NOMO-1 (cell line): ENCODE measurements around the gene TECPR1.
A peak's percentile ranks its signal among the peaks of the same experiment; 100 is the strongest.

Experiments
- DNase-seq, 2 experiments: peaks; one replicate each; lab custom pipeline; 2025; ENCODE audit not compliant: unreplicated experiment in 2 of 2; lab: John Stamatoyannopoulos, UW

Gene TECPR1

GRCh38 chr7:98285157-98286092 lies 33.4 kb upstream of the TECPR1 start:
- DNase-seq, result no peak

- peak; percentile 62 to 75 for DNase-seq
These were observed 32.5 kb upstream of the TECPR1 start for GRCh38 chr7:98284335-98285036.

- DNase-seq, result no peak
These were observed 31.8 kb upstream of the TECPR1 start for GRCh38 chr7:98283887-98284222.

GRCh38 chr7:98283127-98283886 lies 31.3 kb upstream of the TECPR1 start:
- peak; percentile 96 to 97 for DNase-seq

GRCh38 chr7:98282703-98283102 lies 30.7 kb upstream of the TECPR1 start:
- no peak for DNase-seq

GRCh38 chr7:98281757-98282606 lies 29.9 kb upstream of the TECPR1 start:
- DNase-seq, result no peak

- DNase-seq, result peak; percentile 88 to 92
These were observed 29.0 kb upstream of the TECPR1 start, which contains the start of gene BRI3 for GRCh38 chr7:98280791-98281756. BRI3 (plus strand) TSS chr7:98281686; CDS start chr7:98281796, 110 bp downstream.

- no peak for DNase-seq
These were observed 28.3 kb upstream of the TECPR1 start for GRCh38 chr7:98280296-98280695.

- DNase-seq, result no peak
These were observed 26.9 kb upstream of the TECPR1 start for GRCh38 chr7:98278936-98279335.

GRCh38 chr7:98278408-98278807 lies 26.4 kb upstream of the TECPR1 start:
- no peak for DNase-seq

GRCh38 chr7:98276241-98276761 lies 24.3 kb upstream of the TECPR1 start:
- peak; percentile 80 to 82 for DNase-seq

- DNase-seq, result no peak
These were observed 15.3 kb upstream of the TECPR1 start for GRCh38 chr7:98267303-98267702.

- DNase-seq, result peak in 1 of 2 experiments; percentile 24
These were observed 14.8 kb upstream of the TECPR1 start for GRCh38 chr7:98266840-98267239.

GRCh38 chr7:98265841-98266271 lies 13.8 kb upstream of the TECPR1 start:
- DNase-seq, result no peak

GRCh38 chr7:98257701-98258100 lies 5.7 kb upstream of the TECPR1 start:
- DNase-seq, result no peak

GRCh38 chr7:98256431-98256830 lies 4.4 kb upstream of the TECPR1 start:
- DNase-seq, result no peak

- DNase-seq, result no peak
These were observed 3.0 kb upstream of the TECPR1 start for GRCh38 chr7:98254951-98255610.

- no peak for DNase-seq
These were observed 2.5 kb upstream of the TECPR1 start for GRCh38 chr7:98254516-98254915.
